ENCODE results near the gene TMEM119.

Gene TMEM119, protein sequence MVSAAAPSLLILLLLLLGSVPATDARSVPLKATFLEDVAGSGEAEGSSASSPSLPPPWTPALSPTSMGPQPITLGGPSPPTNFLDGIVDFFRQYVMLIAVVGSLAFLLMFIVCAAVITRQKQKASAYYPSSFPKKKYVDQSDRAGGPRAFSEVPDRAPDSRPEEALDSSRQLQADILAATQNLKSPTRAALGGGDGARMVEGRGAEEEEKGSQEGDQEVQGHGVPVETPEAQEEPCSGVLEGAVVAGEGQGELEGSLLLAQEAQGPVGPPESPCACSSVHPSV

DNA sequence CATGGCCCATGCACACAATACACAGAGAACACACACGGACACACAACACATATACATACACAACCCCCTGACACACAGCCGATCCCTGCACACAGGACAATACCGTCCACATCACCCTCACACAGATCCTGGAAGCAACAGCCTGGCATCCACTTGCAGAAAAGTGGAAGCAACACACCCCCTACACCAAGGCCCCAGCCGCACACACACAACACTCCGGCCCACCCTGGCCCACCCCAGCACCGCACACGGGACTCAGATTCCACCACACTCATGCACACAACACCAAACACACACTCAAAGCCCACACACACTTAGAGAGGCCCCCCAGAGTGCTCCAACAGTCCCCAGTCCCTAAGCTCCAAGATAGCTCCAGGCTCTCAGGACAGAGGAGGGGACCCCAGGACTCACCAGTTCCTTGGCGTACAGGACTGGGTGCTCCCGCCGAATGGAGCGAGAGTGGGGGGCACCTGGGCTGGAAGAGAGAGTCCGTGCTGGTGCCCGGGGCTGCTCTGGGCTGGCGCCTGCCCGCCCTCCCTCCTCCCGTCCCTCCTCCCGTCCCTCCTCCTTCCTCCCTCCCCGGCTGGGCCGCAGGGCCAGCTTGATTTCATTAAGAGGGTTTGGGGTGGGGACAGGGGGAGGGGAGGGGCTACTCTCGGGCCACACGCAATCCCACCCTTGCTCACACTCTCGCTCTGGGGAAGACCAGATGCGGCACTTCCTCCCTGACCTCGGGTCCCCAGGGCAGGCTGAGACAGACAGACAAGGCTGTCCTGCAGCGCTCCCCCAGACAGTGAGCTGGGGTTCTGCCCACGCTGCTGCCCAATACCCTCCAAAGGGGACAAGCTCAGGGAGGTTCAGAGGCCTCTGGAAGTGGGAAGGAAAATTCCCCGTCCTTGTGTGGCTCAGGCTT is at the start of gene TMEM119:
Gene TMEM119 (minus strand): TSS at position 526 of the 913 bp plus-strand sequence. CDS start 5,701 bp downstream, outside the sequence.
- no peak for DNase-seq (ENCODE audit: low read depth, low spot score)

DNA sequence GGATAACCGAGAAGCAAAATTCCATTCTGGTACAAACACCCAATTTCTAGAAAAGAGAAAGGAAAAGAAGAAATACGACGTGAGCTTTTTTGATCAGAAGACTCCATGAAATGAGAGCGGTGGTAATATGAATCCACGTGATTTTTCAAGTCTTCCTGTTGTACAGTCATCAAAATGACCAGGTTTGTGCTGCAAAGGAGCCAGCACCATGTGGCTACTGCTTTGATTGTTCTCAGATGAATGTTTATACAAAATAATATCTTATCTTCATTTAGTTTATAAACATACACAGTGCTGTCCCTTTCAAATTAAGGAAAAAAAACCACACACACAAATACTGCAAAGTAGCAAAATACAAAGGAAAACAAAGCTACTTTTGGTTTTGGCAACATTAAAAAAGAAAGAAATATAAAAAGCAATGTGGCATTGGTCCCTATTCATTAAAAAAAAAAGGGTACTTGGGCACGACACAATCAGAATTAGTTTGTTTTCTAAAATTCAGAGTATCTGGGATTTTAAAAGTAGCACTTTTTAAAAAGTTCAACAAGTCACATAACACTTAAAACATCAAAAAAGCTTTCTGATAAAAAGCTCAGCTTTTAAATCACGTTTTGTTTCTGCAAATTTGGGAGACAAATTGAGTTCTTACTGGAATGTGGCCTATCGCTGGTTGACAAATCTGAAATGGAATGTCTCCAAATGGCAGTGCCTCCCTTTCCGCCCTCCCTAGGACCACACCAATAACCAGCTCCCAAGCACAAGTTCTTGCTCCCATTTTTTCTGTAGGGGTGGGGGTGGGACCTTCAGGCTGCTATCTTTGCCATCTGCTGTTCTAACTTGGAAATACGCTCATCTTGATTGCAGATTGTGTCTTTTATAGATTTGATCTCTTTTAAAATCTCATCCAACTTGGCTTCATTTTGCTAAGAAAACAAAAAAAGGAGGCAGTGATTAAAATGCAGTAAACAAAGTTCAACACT is 49.0 kb upstream of the TMEM119 start:
- DNase-seq (ENCODE audit: low read depth, low spot score): no peak

DNA sequence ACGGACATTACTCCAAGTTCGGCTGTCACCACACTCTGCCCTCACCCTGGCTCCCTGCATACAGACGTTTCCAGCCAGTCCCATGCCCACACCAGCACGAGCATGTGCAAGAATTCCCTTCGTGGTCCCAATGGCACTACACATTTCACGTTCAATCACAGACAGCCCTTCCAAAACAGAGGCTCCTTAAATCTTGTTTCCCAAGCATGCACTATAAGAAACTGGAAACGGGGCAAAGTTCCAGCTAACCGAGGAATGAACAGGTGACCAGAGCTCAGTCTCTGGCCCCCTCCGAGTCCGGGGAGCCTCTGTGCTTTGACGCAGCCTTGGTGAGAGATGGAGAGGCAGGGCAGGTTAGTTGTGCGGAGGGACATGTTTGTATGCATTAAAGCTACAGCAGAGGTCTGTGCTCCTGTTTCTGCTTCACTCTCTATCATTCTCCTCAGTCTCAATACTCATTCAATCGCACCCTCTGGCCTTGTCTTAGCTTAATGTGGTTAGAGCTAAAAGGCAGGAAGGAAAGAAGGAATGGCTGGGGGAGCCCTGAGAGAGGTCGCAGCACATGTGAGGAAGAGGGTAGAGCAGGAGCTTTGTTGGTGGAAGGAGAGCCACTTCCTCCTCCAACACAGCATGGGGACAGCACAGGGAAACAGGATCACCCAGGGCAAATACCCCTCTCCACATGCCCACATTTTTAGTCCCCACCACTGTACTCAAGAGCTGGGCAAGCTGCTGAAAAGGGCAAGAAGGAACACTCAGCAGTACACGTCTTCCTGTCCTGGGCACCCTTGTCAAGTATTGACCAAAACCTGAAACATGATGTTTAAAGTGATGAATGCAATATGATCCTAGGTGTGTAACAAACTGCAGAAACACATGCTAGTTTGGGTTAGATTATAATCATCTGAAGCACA is 48.1 kb upstream of the TMEM119 start:
- DNase-seq (ENCODE audit: low read depth, low spot score): no peak

DNA sequence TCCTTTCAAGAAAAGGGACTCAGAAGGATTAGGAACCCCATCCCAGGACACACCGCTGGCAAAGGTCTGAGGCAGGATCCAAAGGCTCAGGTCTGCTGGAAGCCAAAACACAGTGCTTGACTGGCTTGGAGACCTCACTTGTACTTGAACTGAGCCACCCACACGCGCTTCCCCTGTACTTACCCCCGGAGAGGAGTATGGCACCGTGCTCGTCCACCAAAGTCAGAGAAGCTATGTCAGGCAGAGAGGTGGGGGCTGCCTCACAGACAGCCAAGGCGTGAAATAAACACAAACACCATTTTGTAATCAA is 46.9 kb upstream of the TMEM119 start:
- no peak for DNase-seq (ENCODE audit: low read depth, low spot score)

DNA sequence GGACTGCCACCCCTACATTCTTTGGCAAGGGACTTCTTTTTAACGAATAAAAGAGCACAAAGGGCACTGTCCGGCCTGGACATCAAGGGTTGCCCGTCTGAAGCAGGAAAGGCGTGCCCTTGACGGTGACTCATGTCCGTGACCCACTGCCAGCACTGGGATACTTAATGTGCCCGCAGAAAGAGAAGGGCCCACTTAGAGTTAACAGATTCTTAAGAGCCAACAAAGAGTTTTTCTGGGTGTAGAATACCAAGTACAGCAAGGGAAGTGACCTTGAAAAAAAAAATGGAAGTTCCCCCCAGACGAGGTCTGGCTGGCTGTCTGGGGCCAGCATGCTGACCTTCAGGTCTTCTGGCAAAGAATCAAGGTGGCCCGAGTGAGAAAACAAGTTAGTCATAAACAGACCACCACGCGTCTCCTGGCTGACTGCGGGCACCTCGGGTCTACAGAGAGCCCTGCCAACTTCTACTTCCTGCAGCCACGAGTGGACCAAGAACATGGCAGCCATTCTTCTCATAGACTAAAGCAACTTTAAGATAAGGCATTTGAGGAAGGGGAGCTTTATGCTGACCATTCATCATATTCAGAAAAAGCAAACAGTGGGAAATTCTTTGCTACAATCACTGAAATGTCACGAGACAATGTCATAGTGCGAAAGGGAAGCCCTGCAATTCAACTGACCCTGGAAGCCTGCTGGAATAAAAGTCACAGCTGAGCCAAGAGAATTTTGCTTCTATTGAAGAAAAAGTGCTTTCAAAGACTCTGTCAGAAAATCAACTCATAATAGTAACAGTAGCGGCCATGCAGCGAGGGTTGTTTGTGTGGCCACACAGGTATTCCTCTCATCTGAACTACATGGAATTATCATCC is 46.3 kb upstream of the TMEM119 start:
- no peak for DNase-seq (ENCODE audit: low read depth, low spot score)

DNA sequence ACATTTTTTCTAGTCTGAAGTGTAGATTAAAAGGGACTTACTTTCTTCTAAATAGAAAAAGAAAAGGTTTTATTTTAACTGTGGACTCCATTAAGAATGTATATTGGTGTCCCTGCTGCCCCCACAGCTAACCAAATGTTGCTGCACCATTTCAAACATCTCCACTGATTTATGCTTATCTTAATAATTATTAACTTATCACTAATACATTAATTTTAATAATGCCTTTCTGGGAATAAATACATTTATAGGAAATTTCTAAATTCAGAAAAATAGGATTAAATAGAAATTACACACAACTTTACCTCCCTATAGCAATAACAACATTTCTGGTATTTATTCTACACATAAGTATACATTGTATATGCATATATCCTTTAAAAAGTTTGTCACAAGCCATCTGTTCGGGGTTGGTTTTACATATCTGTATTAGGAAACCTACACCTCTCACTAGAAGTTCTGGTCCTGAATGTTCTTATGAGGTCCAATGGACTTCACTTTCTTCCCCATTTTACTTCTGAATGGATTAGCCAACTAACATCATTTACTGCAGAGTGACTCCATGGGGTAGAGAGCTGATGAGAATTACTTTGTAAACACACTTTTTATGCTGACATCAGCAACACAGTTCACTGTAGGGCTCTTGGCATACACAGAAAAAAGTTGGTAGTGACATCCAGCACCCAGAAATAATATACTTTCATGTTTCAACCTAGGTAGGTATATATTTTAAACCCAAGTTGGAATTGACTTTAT is 45.2 kb upstream of the TMEM119 start:
- DNase-seq (ENCODE audit: low read depth, low spot score): no peak

DNA sequence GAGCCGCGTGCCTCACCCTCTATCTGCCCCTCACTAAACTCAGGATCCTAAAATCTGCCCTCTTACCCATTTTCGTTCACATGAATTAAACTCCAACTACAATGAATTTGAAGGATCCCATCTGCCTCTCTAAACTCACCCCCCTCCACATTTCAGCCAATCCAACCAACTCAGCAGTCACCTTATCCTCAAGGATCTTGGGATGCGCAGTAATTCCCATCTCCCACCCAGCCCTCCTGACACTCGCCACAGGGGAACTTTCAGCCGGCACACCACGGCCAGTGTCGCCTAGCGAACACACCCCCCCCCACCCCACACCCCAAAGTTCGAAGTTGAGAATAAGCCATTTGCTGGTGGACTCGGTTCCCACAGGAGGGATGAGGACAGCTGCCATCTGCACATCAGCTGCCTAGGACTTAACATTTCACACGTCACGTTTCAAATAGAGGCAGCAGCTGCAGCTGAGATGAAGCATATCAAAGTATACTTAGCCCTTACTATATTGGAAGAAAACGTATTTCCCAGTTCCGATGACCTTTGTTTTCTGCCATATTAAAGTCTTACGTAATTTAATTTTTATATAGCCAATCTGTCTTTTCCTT is 44.5 kb upstream of the TMEM119 start:
- no peak for DNase-seq (ENCODE audit: low read depth, low spot score)

DNA sequence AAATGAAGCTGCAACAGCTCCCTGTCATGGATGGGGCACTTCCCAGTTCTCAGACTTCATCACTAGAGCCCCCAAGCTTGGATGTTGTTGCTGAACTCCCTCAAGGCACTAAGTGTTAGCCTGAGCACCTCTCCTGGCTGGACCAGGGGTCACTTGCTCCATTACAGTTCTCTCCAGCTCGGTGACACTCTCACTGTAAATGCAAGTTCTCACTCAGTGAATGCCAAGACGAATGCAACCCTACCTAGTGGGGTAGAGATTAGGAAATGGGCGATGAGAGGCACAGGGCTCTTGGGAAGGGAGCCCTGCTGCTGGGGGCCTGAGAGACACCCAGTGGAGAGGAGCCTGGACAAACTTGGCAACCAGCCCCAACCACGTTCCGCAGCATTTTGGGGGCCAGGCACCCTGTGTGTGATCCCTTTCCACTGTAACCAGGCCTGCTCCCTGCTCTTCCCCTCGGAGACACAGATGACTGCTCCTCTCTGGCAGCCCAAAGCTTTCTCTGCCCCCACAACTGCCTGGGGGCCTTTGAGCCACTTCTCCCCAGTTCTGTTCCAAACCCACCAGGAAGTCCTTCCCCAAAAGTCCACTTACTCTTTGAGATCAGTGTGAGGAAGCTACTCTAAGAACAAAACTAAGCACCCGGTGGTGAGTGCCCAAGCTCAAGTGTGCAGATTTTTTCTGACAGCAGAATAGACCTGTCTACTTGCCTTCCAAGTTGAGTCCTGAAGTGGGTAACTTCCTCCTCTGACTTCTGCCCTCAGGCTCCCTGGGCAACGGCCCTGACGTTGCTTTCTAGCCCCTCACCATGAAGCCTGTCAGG is 43.8 kb upstream of the TMEM119 start:
- no peak for DNase-seq (ENCODE audit: low read depth, low spot score)

DNA sequence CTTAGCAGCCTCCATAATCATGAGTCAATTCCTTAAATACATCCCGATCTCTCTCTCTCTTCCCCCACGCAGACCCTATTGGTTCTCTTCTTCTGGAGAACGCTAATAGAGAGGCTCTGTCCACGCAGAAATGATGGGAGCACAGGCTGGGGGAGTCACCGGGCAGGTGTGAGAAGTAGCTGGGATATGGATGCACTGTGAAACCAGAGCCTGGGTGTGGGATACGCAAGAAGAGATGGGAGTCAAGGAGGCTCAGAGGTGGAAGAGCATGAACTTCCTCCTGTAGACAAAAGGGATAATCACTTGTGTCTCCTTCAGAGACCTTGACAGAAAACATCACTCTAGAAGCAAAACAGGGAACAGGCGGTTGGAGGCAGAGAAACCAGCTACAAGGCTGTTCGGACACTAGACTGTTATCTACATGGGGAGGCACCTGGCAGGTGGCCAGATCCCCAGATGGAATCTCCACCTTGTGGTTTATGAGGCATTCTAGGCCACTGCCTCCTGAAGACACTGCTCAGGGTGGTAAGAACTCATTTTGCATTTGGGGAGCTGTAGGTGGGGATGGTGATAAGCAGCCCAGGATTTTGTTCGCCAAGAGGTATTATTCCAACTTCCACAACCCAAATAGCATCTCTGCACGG is 43.0 kb upstream of the TMEM119 start:
- no peak for DNase-seq (ENCODE audit: low read depth, low spot score)

DNA sequence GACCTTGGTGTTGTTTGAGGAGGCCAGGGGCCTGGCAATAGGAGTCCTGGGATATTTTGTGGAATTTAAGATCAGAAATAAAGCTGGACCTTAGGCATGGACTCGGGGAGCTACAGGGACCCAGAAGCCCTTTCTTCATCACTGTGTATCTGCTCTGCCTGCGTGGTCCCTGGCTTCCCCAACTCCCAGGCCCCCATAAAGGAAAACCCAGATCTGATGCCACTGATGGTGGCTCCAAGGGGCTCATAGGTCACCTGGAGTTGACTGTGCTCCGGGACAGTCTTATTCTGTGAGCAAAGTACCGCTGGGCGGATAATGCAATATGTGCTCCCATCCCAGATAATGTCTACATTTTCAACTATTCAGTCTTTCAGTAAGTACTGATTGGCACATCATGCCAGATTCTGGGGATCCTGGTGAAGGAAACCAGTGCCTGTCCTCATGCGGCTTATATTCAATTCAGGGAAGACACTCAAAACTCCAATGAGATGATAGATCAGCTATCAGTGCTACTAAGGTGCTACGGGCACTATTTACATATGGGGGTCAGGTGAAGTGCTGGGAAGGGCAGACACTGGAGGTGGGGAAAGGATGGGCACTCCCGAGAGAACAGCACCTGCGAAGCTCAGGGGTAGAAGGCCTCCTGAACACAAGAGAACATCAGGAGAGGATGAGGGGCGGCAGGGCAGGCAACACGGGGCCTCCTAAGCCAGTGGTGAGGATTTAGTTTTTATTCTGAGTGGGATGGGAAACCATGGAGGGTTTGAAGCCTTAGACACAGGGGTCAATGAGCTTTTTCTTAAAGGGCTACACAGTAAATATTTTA is 41.3 kb upstream of the TMEM119 start:
- no peak for DNase-seq (ENCODE audit: low read depth, low spot score)

DNA sequence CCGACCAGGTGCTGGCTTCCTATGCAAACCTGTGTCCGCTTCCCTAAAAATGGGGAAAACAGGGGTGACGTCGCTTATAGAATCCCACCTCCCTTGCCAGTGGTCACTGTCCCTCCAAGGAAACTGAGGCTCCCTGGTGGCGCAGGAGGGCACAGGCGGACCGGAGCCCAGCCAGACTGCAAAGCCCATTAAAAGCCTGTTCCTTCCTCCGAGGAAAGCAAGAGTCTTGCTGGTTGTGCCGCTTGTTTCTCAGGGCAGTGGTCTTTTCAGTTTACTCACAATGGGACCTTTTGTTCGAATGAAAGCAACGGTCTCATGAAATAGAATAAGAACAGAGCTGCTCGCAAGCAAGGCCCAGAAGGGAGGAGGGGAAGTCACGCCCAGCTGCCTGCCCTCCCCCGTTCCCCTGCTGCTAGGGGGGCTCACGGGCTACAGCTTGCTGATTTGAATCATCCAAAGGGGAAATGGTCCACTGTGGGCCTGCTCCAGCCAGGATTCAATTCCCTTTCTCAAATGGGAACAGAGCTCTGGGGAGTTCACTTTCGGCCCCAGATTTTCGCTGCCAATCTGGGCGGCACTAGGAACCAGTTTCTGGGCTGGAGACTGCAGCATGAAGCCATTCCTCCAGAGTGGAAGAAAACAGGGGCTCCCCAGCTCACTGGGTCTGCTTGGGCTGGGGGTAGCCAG is 40.4 kb upstream of the TMEM119 start:
- no peak for DNase-seq (ENCODE audit: low read depth, low spot score)

DNA sequence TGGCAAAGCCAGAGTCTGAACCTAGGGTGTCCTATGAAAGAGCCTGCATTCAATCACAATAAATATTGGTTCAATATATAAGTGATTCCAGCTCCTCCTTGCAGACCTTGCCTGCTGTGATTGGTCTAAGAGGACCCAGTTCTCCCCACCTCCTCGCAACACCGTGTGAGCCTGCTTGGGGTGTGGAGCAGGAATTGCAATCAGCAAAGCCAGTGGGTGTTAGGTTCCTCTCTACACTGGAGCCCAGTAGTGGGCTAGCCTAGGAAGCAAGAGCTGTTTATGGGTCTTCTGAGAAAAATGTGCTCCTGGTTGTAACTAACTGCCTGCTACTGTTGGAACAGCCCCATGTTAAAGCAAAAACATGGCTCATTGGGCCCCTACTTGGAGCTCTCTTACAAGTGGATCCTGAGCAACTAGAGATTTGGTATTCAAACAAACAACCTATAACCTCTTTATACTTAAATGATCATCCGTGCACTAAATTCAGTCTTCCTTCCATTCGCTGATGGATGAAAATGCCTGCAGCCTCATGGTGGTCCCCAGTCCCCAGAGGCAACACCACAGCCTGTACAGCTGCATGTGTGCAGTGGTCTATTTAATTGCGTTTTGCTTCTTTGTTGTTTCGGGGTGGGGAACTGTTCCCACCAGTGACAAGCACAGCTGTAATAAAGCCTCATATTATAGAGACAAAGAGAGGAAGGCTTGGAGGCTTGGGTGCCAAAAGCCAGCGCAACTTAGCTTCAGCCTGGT is 39.5 kb upstream of the TMEM119 start:
- no peak for DNase-seq (ENCODE audit: low read depth, low spot score)

DNA sequence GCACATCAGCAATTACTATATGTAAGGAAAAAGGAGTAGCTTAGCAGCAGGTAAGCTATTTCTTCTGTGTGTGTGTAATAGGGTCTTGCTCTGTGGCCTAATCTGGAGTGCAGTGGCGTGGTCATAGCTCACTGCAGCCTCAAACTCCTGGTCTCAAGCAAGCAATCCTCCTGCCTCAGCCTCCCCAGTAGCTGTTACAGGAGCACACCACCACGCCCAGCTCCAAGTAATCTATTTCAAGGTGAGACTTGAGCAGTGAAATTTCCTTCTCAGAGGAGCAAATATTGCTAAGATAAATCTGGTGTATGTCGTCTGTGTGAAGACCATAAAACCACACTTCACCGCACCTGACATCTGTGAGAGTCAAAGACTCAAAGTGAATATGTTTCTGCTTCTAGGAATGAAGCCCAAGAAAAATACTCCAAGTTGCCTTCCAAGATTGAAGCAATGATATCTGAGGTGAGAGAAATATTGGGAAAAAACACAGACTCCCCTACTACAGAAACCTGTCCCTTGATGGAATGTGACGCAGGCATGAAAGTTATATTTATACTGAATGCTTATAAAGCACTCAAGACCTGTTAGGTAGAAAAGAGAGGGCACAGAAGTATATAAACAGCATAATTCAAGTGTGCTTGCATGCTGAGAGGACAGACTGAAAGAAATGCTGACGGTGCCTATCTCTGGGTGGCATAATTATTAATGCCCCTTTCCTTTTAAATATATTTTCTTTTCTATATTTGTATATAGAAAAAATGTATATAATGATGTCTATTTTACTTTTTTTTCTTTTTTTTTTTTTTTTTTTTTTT is 38.3 kb upstream of the TMEM119 start:
- no peak for DNase-seq (ENCODE audit: low read depth, low spot score)
